H1 (cell line): Measurements from ENCODE around the gene DGAT2. TPM values are rescaled to one million over a fixed set of nuclear protein-coding genes. Genes with fewer than 3 reads are reported as not detected.

Experiments used
- ASH2L ChIP-seq: fragments of 200-600, 300-600 bp; sonication (generic); IDR thresholded peaks from one replicate; pipeline ENCODE4 v1.7.1; 2017; ENCODE audit warnings: low read length
- PHF8 ChIP-seq: fragments of 200-600 bp; sonication (generic); conservative IDR thresholded peaks from 2 replicates; pipeline ENCODE4 v1.7.1; 2012; ENCODE audit warnings: low read depth, mild to moderate bottlenecking, inconsistent platforms, low read length, moderate library complexity
- SP4 ChIP-seq: IDR thresholded peaks from 2 replicates; pipeline ENCODE4 v1.6.1; 2012; ENCODE audit warnings: low read length, inconsistent platforms
- polyA plus RNA-seq, 7 experiments: library from polyadenylated mRNA; depleted of rRNA in 3 of 7; stranded (reverse) in 5 of 7; unstranded in 2 of 7; fragments of >200 nt in 5 of 7; fragments of 200-250 nt in 2 of 7; gene quantifications; 1 replicate in 5 of 7; 2 replicates in 1 of 7; 4 replicates in 1 of 7; pipeline versions ENCODE4 v1.2.1 to v1.2.3, GENCODE V29; 2011 to 2013; ENCODE audit warnings: missing spikeins in 2 of 7, mixed read lengths in 2 of 7
- total RNA-seq: library from RNA; stranded (reverse); fragmentation: NEBNext Ultra II Directional; extraction: Animal tissue kit (Norgen Biotek cat#: 25700); gene quantifications from 2 replicates; pipeline ENCODE4 v1.2.1, GENCODE V29; 2021
- TF ChIP-seq, protein P1 (sequence below), 3 experiments: IDR thresholded peaks; 1 replicate in 2 of 3; 2 replicates in 1 of 3; pipeline versions ENCODE4 v1.5.1 to v1.6.1; 2011; ENCODE audit warnings: low read length in 3 of 3, mild to moderate bottlenecking in 3 of 3, inconsistent platforms in 2 of 3, low read depth in 1 of 3, moderate library complexity in 1 of 3; ENCODE audit not compliant: insufficient read depth in 1 of 3; ENCODE audit errors: control extremely low read depth in 1 of 3
- TF ChIP-seq, protein P2 (sequence below): IDR thresholded peaks from 2 replicates; pipeline ENCODE4 v1.6.1; 2012; ENCODE audit warnings: inconsistent platforms

Gene DGAT2
- total and polyA plus RNA-seq, 2 of the 8 experiments (the other 6 are each of a cell fraction or from before 2014, with no cell fraction given), result 3.2 to 5.9 TPM

GRCh38 chr11:75762158-75762557 lies 6.4 kb upstream of the DGAT2 start (continued):
- TF ChIP-seq PHF8 (no peak), SP4 (no peak), ASH2L (no peak)
- TF ChIP-seq, protein P1, sequence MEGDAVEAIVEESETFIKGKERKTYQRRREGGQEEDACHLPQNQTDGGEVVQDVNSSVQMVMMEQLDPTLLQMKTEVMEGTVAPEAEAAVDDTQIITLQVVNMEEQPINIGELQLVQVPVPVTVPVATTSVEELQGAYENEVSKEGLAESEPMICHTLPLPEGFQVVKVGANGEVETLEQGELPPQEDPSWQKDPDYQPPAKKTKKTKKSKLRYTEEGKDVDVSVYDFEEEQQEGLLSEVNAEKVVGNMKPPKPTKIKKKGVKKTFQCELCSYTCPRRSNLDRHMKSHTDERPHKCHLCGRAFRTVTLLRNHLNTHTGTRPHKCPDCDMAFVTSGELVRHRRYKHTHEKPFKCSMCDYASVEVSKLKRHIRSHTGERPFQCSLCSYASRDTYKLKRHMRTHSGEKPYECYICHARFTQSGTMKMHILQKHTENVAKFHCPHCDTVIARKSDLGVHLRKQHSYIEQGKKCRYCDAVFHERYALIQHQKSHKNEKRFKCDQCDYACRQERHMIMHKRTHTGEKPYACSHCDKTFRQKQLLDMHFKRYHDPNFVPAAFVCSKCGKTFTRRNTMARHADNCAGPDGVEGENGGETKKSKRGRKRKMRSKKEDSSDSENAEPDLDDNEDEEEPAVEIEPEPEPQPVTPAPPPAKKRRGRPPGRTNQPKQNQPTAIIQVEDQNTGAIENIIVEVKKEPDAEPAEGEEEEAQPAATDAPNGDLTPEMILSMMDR (IDR thresholded peaks at IDR 0.05; ENCODE audit: control extremely low read depth in 1 of 3, insufficient read depth in 1 of 3, low read depth in 1 of 3, low read length in 3 of 3), result no peak
- TF ChIP-seq, protein P2, sequence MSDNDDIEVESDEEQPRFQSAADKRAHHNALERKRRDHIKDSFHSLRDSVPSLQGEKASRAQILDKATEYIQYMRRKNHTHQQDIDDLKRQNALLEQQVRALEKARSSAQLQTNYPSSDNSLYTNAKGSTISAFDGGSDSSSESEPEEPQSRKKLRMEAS, result no peak
- TF ChIP-seq, all 59 proteins: peak for 0
